Left lobe of liver (tissue), 2 donors: ENCODE measurements around the gene RPE65. TPM values are rescaled to one million over a fixed set of nuclear protein-coding genes. Genes with fewer than 3 reads are reported as not detected.
A peak's percentile ranks its signal among the peaks of the same experiment; 100 is the strongest.
"Not testable (repeated sequence)": the region's sequence is repeated elsewhere in the genome, so short reads cannot be mapped to it uniquely, and the experiment has no call there.

Experiments
- ATAC-seq: fragments of 200-7000 bp; cut with Tn5 transposase; one replicate; pipeline ENCODE4 v1.9.1; 2020; ENCODE audit warnings: mild to moderate bottlenecking, moderate library complexity
- DNase-seq: peaks from one replicate; pipeline ENCODE4 v3.0.0-alpha.2; 2020; ENCODE audit warnings: low spot score
- total RNA-seq: library from RNA; stranded (reverse); gene quantifications from one replicate; pipeline ENCODE4 v1.2.1, GENCODE V29; 2021
- donor health status: DM: no; HTN: no; CAD: no; lungs with moderate emphysema.
- donor health status: DM: no; HTN: yes; CAD: no.

The RPE65 gene
- total RNA-seq, 1 donor from 2014 or later: not detected

DNA sequence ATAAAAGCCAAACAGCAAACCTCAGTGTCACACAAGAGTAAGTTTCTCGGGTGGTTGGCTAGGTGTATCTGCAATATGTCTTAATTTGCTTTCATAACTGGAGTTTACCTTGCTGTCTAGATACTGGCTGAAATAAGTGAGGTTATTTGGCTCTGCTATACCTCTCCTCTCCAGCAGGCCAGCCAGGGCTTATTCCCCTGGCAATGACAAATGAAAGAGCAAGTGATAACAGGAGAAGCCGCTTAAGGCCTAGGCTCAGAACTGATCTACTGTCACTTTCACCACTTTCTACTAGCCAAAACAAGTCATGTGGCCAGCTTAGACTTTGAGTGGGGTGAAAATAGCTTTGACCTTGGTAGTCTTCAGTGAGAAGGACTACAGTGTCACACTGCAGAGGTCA lies 4.8 kb upstream of the RPE65 start:
- DNase-seq (no peak), ATAC-seq (no peak)

DNA sequence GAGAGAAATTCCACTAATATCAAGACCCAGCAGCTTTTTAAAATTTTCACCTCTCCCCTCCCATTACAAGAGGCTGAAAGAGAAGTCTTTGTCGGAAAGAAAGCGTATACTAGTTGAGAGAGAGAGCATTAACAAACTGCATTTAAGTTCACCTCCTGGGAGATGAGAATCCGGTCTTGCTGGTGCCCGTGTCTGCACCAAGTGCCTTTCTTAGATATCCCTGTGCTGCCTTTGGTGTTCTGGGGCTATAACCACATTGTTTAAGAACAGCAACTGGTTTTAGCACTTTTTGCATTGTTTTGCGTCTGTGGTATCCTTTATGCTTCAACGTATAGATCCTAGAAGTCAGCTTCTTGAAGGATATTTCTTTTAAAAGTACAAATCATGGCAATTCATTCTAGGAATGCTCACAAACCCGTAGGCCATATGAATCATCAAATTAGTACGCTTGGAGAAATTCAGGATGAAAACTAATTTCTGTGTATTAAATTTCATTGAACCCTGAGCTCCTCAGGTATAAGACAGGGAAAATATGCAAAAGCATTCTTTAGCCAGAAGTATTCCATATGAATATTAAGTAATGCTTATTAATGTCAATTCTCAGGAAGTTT lies 3.4 kb upstream of the RPE65 start:
- ATAC-seq: no peak

DNA sequence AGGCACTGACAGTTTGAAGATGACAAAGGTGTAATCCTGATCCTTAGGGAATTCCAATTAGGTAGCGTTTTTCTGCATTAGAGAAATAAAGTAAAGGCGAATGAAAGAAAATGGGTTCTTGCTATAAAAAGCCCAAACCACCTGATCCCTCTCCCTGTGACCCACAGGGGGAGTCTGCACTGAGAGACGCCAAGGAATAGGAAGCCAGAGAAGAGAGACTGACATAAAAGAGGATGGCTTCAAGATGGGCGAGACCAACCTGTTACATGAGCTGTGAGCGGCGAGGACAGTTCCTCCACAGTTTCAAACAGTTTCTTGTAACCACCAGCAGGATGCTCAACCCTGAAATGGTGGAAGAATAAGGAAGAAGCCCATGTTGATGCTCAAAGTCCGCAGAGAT lies 1.4 kb downstream of the RPE65 start:
- ATAC-seq (no peak), DNase-seq (no peak)

More for the DNA sequence above, 3.4 kb upstream of the RPE65 start:
- DNase-seq: no peak

- ATAC-seq (no peak), DNase-seq (no peak)
Observed at GRCh38 chr1:68445709-68446108, 4.0 kb downstream of the RPE65 start.

GRCh38 chr1:68442822-68443556 lies 6.8 kb downstream of the RPE65 start:
- ATAC-seq: peak; percentile 88

DNA sequence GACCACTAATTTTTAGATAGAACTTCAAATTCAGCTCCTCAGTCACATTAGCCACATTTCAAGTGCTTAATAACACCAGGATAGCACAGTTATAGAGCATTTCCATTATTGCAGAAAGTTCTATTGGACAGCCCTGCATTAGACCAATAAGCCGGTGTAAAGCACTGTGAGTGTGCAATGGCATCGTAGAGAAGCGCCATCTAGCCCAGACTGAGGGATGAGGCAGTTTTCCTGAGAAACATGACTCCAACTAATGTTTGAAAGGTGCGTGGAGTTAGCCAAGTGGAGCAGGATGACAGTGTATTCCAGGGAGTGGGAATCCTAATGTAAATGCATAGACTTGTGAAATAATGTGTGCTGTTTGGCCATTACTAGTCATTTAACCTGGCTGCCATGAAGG lies 7.7 kb downstream of the RPE65 start:
- DNase-seq (no peak), ATAC-seq (peak; percentile 45)

More at GRCh38 chr1:68442822-68443556, 6.8 kb downstream of the RPE65 start:
- no peak for DNase-seq

GRCh38 chr1:68438310-68438709 lies 11.4 kb downstream of the RPE65 start:
- no peak for DNase-seq
- no peak for ATAC-seq

DNA sequence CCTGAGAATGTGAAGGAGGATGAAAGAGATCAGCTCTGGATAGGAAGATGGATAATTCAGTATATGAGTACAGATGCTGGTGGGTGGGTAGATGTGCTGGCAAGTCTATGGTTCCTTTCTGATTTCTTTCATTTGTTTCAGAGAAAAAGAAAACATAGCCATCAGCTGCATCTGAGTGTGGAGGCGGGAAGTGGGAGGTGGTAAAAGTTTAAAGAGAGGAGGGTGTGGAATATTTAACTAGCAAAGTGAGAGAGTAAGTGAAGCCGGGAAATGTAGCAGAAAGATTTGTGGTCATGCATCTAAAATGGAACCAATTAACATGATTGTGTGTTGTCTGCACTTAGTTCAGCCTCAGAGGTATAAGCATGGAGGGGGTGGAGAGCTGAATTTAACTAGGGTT lies 16.4 kb downstream of the RPE65 start:
- ATAC-seq: no peak
- DNase-seq: no peak

- DNase-seq (no peak), ATAC-seq (no peak)
Observed at GRCh38 chr1:68431076-68431475, 18.7 kb downstream of the RPE65 start.

- no peak for ATAC-seq
- no peak for DNase-seq
Observed at GRCh38 chr1:68429233-68429808, 20.4 kb downstream of the RPE65 start.

GRCh38 chr1:68426594-68426993 lies 23.2 kb downstream of the RPE65 start:
- ATAC-seq: no peak
- no peak for DNase-seq

DNA sequence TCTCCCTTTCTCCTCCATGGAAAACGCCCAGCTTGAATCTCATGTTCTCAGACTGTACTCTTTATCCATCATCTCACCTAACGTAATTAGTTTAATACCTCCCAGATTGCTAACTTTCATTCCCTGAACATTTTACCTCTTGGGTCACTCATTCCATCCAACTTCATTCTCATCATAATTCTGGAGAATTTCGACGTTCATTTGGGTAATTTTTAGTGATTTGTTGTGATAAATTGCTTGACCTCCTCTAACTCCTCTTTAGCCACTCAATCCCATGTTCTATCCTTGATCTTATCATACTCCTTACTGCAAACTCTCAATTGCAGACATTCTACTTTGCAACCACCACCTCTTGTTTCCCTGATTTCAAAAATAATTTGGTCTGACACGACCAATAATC lies 28.4 kb downstream of the RPE65 start:
- ATAC-seq (no peak), DNase-seq (no peak)

DNA sequence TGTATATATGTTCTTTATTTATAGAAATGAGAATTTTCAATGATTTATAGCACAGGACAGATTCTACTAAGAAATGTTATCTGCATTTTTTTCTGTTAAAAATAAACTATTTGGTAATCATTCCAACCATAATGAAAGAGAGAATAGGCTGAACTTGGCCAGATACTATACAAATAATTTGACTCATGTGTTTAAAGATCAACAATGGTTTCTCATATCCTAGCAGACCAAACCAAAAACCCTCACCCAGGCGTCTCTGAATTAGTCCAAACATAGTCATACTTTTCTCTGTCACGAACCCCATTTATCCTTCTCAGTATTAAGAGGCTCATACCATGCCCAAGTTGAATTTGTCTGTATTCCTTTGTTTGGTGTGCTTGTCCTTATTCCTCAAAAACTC lies 40.3 kb downstream of the RPE65 start:
- no peak for ATAC-seq
- DNase-seq: no peak

GRCh38 chr1:68401506-68401905 lies 48.2 kb downstream of the RPE65 start:
- ATAC-seq (no peak), DNase-seq (no peak)

DNA sequence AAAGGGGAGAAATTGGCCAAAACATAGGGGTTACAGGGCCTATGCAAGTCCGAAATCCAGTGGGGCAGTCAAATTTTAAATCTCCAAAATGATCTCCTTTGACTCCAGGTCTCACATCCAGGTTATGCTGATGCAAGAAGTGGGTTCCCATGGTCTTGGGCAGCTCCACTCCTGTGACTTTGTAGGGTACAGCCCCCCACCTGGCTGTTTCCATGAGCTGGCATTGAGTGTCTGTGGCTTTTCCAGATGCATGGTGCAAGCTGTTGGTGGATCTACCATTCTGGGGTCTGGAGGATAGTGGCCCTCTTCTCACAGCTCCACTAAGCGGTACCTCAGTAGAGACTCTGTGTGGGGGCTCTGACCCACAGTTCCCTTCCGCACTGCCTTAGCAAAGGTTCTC lies 54.2 kb downstream of the RPE65 start:
- ATAC-seq, DNase-seq: not testable (repeated sequence)

DNA sequence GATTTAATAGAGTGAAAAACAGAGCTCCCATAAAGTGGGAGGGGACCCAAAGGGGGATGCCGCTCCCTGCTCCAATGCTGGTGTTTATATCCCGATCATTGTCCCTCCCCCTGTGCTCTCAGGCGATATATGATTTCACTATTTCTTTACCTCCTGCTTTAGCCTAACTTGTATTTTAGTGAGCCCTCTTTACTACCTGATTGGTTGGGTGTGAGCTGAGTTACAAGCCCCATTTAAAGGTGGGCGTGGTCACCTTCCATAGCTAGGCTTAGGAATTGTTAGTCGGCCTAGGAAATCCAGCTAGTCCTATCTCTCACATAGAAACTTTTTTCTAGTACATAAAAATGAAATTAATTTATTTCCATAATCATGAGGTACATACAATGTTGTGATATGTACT lies 57.3 kb downstream of the RPE65 start:
- DNase-seq, ATAC-seq: not testable (repeated sequence)

DNA sequence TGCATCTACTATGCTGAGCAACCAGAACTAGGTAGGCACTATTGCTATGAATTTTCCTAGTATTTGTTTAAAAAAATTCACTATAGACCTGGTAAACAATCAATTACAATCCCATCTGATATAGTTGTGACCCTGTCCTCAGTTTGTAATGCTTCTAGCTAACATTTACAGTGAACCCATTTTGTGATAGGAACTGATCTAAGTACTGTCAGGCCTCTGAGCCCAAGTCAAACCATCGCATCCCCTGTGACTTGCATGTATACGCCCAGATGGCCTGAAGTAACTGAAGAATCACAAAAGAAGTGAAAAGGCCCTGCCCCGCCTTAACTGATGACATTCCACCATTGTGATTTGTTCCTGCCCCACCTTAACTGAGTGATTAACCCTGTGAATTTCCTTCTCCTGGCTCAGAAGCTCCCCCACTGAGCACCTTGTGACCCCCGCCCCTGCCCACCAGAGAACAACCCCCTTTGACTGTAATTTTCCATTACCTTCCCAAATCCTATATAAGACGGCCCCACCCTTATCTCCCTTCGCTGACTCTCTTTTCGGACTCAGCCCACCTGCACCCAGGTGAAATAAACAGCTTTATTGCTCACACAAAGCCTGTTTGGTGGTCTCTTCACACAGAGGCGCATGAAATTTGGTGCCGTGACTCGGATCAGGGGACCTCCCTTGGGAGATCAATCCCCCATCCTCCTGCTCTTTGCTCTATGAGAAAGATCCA lies 63.8 kb downstream of the RPE65 start:
- ATAC-seq, DNase-seq: not testable (repeated sequence)

DNA sequence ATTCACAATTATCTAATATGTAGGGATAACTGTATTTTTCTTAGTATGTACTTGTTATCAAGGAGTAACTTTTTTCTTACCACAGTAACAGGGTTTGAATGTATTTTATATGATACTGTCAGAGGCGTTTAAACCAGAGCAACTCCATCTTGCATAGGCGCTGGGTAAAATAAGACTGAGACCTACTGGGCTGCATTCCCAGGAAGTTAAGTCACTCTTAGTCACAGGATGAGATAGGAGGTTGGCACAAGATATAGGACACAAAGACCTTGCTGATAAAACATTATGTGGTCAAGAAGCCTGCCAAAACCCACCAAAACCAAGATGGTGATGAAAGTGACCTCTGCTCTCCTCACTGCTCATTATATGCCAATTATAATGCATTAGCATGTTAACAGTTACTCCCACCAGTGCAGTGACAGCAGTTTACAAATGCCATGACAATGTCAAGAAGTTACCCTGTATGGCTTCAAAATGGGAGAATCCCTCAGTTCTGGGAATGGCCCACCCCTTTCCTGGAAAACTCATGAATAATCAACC lies 64.8 kb downstream of the RPE65 start:
- no peak for ATAC-seq
- DNase-seq: no peak

- DNase-seq (no peak), ATAC-seq (no peak)
Observed at GRCh38 chr1:68384321-68384813, 65.4 kb downstream of the RPE65 start.

DNA sequence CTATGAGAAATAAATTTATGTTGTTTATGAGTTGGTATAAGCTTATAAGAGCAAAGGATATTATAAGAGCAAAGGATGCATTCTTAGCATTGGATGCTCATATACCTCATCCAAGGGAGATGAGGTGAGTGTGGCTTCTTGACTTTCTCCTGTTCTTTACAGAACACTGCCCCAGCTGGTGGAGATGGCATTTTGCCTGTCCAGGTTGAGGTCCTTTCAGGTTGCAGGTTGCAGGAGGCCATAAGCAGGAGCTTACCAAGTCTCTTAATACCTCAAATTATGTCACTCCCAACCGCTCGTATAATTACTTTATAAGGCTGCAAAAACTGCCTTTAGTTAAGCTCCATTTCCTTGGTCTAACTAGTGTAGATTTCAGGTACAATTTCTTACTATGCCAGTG lies 66.7 kb downstream of the RPE65 start:
- ATAC-seq: no peak
- DNase-seq: no peak

GRCh38 chr1:68379085-68379478 lies 70.7 kb downstream of the RPE65 start:
- DNase-seq (no peak), ATAC-seq (no peak)
